K562 (cell line): ENCODE data around the gene SUN5.

Experiments
- CEBPB ChIP-seq: fragments of 450-650 bp; IDR thresholded peaks from 2 replicates; pipeline ENCODE4 v1.6.1; 2016; ENCODE audit warnings: missing genetic modification characterization, missing compliant biosample characterization
- CXXC5 ChIP-seq: fragments of 250-450 bp; sonication (Bioruptor Pico); IDR thresholded peaks from 2 replicates; pipeline ENCODE4 v1.8.0; 2022; ENCODE audit warnings: inconsistent platforms, mild to moderate bottlenecking, moderate library complexity
- DNMT1 ChIP-seq: fragments of 450-650 bp; IDR thresholded peaks from 2 replicates; pipeline ENCODE4 v1.6.1; 2016; ENCODE audit warnings: antibody characterized with exemption, mild to moderate bottlenecking
- EP300 ChIP-seq: IDR thresholded peaks from 2 replicates; pipeline ENCODE4 v1.6.1; 2012; ENCODE audit warnings: low read length, improper control_type of control experiment
- HCFC1 ChIP-seq: IDR thresholded peaks from 2 replicates; pipeline ENCODE4 v1.6.1; 2012; ENCODE audit warnings: low read depth, low read length, improper control_type of control experiment
- POLR2H ChIP-seq: IDR thresholded peaks from 2 replicates; pipeline ENCODE4 v1.6.1; 2016; ENCODE audit warnings: missing genetic modification characterization, low read depth, mild to moderate bottlenecking, control low read depth, missing compliant biosample characterization, moderate library complexity
- ZNF274 ChIP-seq: IDR thresholded peaks from 2 replicates; pipeline ENCODE4 v1.6.1; 2011; ENCODE audit warnings: low read depth, mild to moderate bottlenecking, low read length, moderate library complexity, borderline replicate concordance

GRCh38 chr20:33028875-33029274 is 24.6 kb upstream of the SUN5 start:
- TF ChIP-seq EP300 (no peak), POLR2H (tag) (no peak), CXXC5 (CRISPR knock-in tag) (no peak), ZNF274 (no peak), DNMT1 (no peak), CEBPB (tag) (no peak), HCFC1 (no peak)
